ENCODE measurements around the gene DLK2. TPM values are rescaled to one million over a fixed set of nuclear protein-coding genes. Genes with fewer than 3 reads are reported as not detected.

Gene DLK2
- polyA plus RNA-seq, 3 donors from 2014 or later = 0.11 TPM; not detected in 2

- Mint-ChIP-seq H3K9me3 (no peaks in the 10 kb centered on the region), H3K4me3 (no peak overlapping the region), H3K27ac (peak overlapping the region in 1 of 6 donors; percentile 57), H3K36me3 (peaks cover 0 to 10% (median 0%) of the 10 kb centered on the region in 3 donors), H3K4me1 (no peaks in the 10 kb centered on the region), H3K27me3 (ENCODE audit: low read depth in 3 of 3) (peaks cover 0 to 2% (median 0%) of the 10 kb centered on the region in 3 donors)
- DNase-seq = no peak
Measured at GRCh38 chr6:43437700-43438099, 17.6 kb downstream of the DLK2 start.

- DNase-seq = no peak
- peaks cover 0 to 2% (median 0%) of the 10 kb centered on the region in 3 donors for H3K27me3 Mint-ChIP-seq (ENCODE audit: low read depth in 3 of 3)
- H3K9me3 Mint-ChIP-seq = no peaks in the 10 kb centered on the region
- H3K27ac Mint-ChIP-seq = peak overlapping the region in 2 of 6 donors; percentile 34 to 35
- peaks cover 0 to 10% (median 3%) of the 10 kb centered on the region in 3 donors for H3K36me3 Mint-ChIP-seq
- no peak overlapping the region for H3K4me3 Mint-ChIP-seq
- peaks cover 1 to 4% of the 10 kb centered on the region in 2 donors for H3K4me1 Mint-ChIP-seq
Measured at GRCh38 chr6:43436577-43437282, 18.6 kb downstream of the DLK2 start.

GRCh38 chr6:43435682-43436437 is 19.5 kb downstream of the DLK2 start:
- no peak overlapping the region for H3K4me3 Mint-ChIP-seq
- peaks cover 0 to 2% (median 0%) of the 10 kb centered on the region in 3 donors for H3K27me3 Mint-ChIP-seq (ENCODE audit: low read depth in 3 of 3)
- peaks cover 0 to 10% (median 5%) of the 10 kb centered on the region in 3 donors for H3K36me3 Mint-ChIP-seq
- no peaks in the 10 kb centered on the region for H3K9me3 Mint-ChIP-seq
- no peak overlapping the region for H3K27ac Mint-ChIP-seq
- H3K4me1 Mint-ChIP-seq = peaks cover 2 to 6% of the 10 kb centered on the region in 2 donors
- no peak for DNase-seq

GRCh38 chr6:43434943-43435342 is 20.4 kb downstream of the DLK2 start:
- H3K9me3 Mint-ChIP-seq = no peaks in the 10 kb centered on the region
- H3K36me3 Mint-ChIP-seq = peaks cover 0 to 10% (median 5%) of the 10 kb centered on the region in 3 donors
- DNase-seq = no peak
- H3K27ac Mint-ChIP-seq = peak overlapping the region in 1 of 6 donors; percentile 43
- no peak overlapping the region for H3K4me3 Mint-ChIP-seq
- H3K27me3 Mint-ChIP-seq (ENCODE audit: low read depth in 3 of 3) = peaks cover 0 to 2% (median 0%) of the 10 kb centered on the region in 3 donors
- H3K4me1 Mint-ChIP-seq = peaks cover 2 to 6% of the 10 kb centered on the region in 2 donors

- no peak overlapping the region for H3K4me3 Mint-ChIP-seq
- H3K4me1 Mint-ChIP-seq = peaks cover 3 to 8% of the 10 kb centered on the region in 2 donors
- peaks cover 0 to 10% (median 5%) of the 10 kb centered on the region in 3 donors for H3K36me3 Mint-ChIP-seq
- H3K9me3 Mint-ChIP-seq = no peaks in the 10 kb centered on the region
- peak overlapping the region in 2 of 6 donors; percentile 17 to 43 for H3K27ac Mint-ChIP-seq
- H3K27me3 Mint-ChIP-seq (ENCODE audit: low read depth in 3 of 3) = peaks cover 0 to 2% (median 0%) of the 10 kb centered on the region in 3 donors
- no peak for DNase-seq
Measured at GRCh38 chr6:43434001-43434840, 21.1 kb downstream of the DLK2 start.

- no peak for DNase-seq
Measured at GRCh38 chr6:43433148-43433547, 22.2 kb downstream of the DLK2 start.

GRCh38 chr6:43432009-43432945 is 23.1 kb downstream of the DLK2 start:
- Mint-ChIP-seq H3K27me3 (ENCODE audit: low read depth in 3 of 3) (peaks cover 2 to 6% (median 4%) of the 10 kb centered on the region in 3 donors), H3K36me3 (peaks cover 0 to 5% (median 3%) of the 10 kb centered on the region in 3 donors), H3K27ac (no peak overlapping the region), H3K4me3 (no peak overlapping the region), H3K9me3 (no peaks in the 10 kb centered on the region), H3K4me1 (peaks cover 20 to 25% of the 10 kb centered on the region in 2 donors)
- no peak for DNase-seq

More at GRCh38 chr6:43433148-43433547, 22.2 kb downstream of the DLK2 start:
- Mint-ChIP-seq H3K4me1 (peaks cover 14 to 19% of the 10 kb centered on the region in 2 donors), H3K36me3 (peaks cover 0 to 10% (median 5%) of the 10 kb centered on the region in 3 donors), H3K27me3 (ENCODE audit: low read depth in 3 of 3) (peaks cover 0 to 2% (median 0%) of the 10 kb centered on the region in 3 donors), H3K27ac (no peak overlapping the region), H3K4me3 (no peak overlapping the region), H3K9me3 (no peaks in the 10 kb centered on the region)

GRCh38 chr6:43428874-43429273 is 26.5 kb downstream of the DLK2 start:
- H3K27ac Mint-ChIP-seq = peak overlapping the region; percentile 90 to 98 (median 96)
- H3K4me3 Mint-ChIP-seq = peak overlapping the region; percentile 95 to 97 (median 96)
- peaks cover 28 to 31% of the 10 kb centered on the region in 2 donors for H3K4me1 Mint-ChIP-seq
- H3K27me3 Mint-ChIP-seq (ENCODE audit: low read depth in 3 of 3) = peaks cover 2 to 8% (median 6%) of the 10 kb centered on the region in 3 donors
- DNase-seq = no peak
- H3K36me3 Mint-ChIP-seq = peaks cover 0 to 5% (median 0%) of the 10 kb centered on the region in 3 donors
- no peaks in the 10 kb centered on the region for H3K9me3 Mint-ChIP-seq

- H3K4me1 Mint-ChIP-seq = peaks cover 28 to 31% of the 10 kb centered on the region in 2 donors
- H3K36me3 Mint-ChIP-seq = peaks cover 0 to 5% (median 0%) of the 10 kb centered on the region in 3 donors
- H3K27me3 Mint-ChIP-seq (ENCODE audit: low read depth in 3 of 3) = peaks cover 2 to 8% (median 6%) of the 10 kb centered on the region in 3 donors
- no peak for DNase-seq
- no peaks in the 10 kb centered on the region for H3K9me3 Mint-ChIP-seq
- peak overlapping the region; percentile 95 to 97 (median 96) for H3K4me3 Mint-ChIP-seq
- H3K27ac Mint-ChIP-seq = peak overlapping the region; percentile 90 to 98 (median 96)
Measured at GRCh38 chr6:43428112-43428570, 27.2 kb downstream of the DLK2 start.

GRCh38 chr6:43427406-43428111 is 27.8 kb downstream of the DLK2 start, which contains the start of gene ABCC10:
ABCC10 (plus strand) TSS chr6:43427541; CDS start chr6:43427979, 438 bp downstream.
- no peaks in the 10 kb centered on the region for H3K9me3 Mint-ChIP-seq
- DNase-seq = peak; percentile 91 to 94 (median 93)
- peak within 1 kb of the TSS; percentile 90 to 98 (median 96) for H3K27ac Mint-ChIP-seq
- H3K4me1 Mint-ChIP-seq = peaks cover 28 to 31% of the 10 kb centered on the region in 2 donors
- H3K4me3 Mint-ChIP-seq = peak within 1 kb of the TSS; percentile 95 to 97 (median 96)
- H3K27me3 Mint-ChIP-seq (ENCODE audit: low read depth in 3 of 3) = peaks cover 2 to 8% (median 6%) of the 10 kb centered on the region in 3 donors
- H3K36me3 Mint-ChIP-seq = peaks cover 0 to 5% (median 0%) of the 10 kb centered on the region in 3 donors

- no peak for DNase-seq
- no peaks in the 10 kb centered on the region for H3K9me3 Mint-ChIP-seq
- peaks cover 28 to 30% of the 10 kb centered on the region in 2 donors for H3K4me1 Mint-ChIP-seq
- H3K36me3 Mint-ChIP-seq = peaks cover 0 to 4% (median 0%) of the 10 kb centered on the region in 3 donors
- peak overlapping the region; percentile 95 to 97 (median 96) for H3K4me3 Mint-ChIP-seq
- peaks cover 2 to 8% (median 6%) of the 10 kb centered on the region in 3 donors for H3K27me3 Mint-ChIP-seq (ENCODE audit: low read depth in 3 of 3)
- H3K27ac Mint-ChIP-seq = peak overlapping the region; percentile 90 to 98 (median 96)
Measured at GRCh38 chr6:43426928-43427405, 28.4 kb downstream of the DLK2 start.

Measured in immature natural killer cell (primary cell).